Hindlimb muscle (tissue), 1 donor: Measurements from ENCODE around the gene MYOZ2. TPM values are rescaled to one million over a fixed set of nuclear protein-coding genes. Genes with fewer than 3 reads are reported as not detected.
"Not testable (repeated sequence)": the region's sequence is repeated elsewhere in the genome, so short reads cannot be mapped to it uniquely, and the experiment has no call there.

Experiments
- DNase-seq: peaks from one replicate; pipeline ENCODE4 v3.0.0-alpha.2; 2013
- polyA plus RNA-seq: library from polyadenylated mRNA; unstranded; fragments of 120-200 nt; gene quantifications from one replicate; pipeline ENCODE4 v1.2.1, GENCODE V29; 2013; ENCODE audit not compliant: insufficient read length

MYOZ2 gene
- polyA plus RNA-seq, 1 donor = 293 TPM

GRCh38 chr4:119128148-119128547 lies 7.5 kb upstream of the MYOZ2 start:
- DNase-seq = no peak

- DNase-seq = no peak
These were observed 5.1 kb upstream of the MYOZ2 start for GRCh38 chr4:119130365-119131065.

GRCh38 chr4:119131164-119131563 lies 4.5 kb upstream of the MYOZ2 start:
- no peak for DNase-seq

DNA sequence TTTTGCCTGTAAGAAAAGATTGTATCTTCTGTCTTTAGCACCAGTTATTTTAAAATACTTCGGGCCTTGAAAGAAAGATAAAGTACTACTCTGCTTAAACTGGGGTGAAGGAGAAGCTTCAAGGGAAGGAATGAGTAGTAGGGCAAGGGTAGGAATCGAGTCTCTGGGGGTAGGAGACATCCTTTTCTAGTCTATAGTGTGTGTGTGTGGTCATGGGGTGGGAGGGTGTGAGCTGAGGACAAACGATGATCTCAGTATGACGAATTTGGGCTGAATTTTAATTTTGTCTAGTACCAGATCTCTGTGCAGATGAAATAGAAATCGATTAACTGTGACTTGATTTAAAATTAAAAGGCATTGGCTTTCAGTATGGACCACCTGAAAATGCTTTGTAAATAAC lies 3.3 kb upstream of the MYOZ2 start:
- no peak for DNase-seq

DNA sequence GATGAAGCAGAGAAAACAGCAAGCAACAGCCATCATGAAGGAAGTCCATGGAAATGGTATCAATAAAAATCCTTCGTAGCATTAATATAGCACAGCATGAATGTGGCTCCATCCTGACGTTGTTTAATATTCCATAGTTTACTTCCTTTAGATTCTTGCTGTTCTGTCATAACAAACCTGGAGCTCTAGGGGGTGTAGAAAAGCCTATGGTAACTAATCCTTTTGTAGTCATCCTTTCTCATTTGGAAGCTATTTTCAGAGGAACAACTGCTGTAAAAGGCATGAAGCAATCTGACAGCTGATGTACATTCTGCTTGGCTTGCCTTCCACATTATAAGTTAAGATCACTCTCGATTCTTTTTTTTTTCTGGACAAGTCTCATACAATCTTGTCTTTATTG lies 914 bp downstream of the MYOZ2 start:
- DNase-seq = no peak

DNA sequence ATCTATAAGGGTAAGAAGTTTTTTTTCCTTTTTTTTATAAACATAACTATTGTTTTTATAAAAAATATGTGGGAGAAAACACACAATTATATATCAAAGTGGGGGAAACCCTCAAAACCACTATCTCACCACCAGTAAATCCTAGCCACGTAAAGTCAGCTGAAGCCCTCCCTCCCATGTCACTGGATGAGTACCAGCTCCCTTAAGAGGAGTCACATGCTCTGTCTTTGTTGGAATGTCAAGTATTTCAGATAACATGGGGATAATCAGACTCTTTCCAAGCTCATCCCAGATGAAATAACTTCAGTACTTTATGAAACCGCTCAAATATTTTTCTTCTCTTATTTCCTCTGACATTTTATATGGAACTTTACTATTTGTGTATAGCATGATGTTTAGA lies 2.4 kb downstream of the MYOZ2 start:
- DNase-seq = no peak

GRCh38 chr4:119139311-119139710 lies 3.7 kb downstream of the MYOZ2 start:
- no peak for DNase-seq

DNA sequence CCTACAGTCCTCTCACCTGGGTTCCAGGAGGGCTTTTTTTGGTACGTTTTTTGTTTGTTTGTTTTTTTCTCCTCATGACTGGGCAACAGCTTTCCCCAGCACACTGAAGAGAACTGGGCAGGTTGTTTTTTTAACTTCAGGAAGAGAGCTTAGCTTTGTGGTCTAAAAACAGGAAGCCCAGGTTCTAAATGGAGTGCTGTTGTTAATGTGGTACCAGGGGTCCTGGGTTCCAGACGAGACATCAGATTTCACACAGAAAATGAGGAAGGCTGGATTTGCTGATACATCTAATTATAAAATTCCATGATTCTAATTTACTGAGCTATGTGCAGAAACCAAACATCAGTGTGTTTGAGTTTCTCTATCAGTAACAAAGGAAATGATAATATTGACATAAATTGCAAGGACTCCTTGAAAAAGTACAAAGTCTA lies 4.2 kb downstream of the MYOZ2 start:
- DNase-seq = no peak

GRCh38 chr4:119141283-119141682 lies 5.7 kb downstream of the MYOZ2 start:
- DNase-seq = not testable (repeated sequence)

DNA sequence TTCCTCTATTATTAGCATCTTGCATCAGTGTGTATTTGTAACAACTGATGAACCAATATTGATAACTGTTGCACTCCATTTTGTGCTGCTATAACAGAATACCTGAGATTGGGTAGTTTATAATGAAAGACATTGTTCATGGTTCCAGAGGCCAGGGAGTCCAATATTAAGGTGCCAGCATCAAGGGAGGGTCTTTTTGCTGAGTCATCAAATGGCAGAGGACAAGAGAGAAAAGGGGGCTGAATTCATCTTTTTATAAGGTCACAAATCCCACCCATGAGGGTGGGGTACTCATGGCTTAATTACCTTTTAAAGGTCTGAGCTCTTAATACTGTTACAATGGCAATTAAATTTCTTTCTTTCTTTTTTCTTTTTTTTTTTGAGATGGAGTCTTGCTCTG lies 7.2 kb downstream of the MYOZ2 start:
- DNase-seq = no peak

GRCh38 chr4:119143341-119143740 lies 7.7 kb downstream of the MYOZ2 start:
- DNase-seq = not testable (repeated sequence)

DNA sequence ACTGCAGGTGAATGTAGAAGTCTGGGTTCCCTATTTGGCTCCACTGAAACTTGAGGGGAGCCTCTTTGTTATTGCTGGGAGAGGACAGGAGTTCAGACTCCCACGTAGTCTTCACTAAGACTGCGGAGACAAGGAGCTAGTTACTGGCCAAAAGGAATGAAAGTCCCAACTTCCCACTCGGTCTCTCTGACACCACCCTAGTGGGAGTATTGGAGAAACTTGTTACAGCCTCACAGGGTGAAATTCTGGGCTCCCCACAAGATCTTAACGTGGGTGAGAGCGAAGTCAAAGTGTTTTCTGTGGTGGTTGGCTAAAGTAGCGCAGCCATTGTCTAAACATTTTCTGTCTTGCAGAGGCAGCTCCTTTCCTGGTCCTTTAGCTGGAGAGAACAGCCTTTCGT lies 13.5 kb downstream of the MYOZ2 start:
- DNase-seq = no peak

DNA sequence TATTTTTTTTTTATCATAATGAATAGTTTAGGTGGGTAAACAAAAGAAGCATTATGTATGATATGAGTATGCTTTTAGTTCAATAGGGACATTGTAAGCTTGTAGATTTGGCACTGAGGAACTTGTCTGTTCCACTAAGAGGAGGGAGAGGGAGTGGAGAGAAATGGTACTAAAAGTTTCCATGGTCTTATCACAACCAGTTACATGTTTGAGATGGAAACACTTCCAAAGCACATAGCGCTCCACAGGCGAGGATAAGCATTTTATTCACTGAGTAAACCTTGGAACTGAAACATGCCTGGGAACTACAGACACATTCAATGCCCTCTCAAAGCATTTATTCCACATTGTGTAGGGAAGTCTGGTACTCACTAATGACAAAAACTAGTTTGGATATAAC lies 15.5 kb downstream of the MYOZ2 start:
- DNase-seq = no peak

DNA sequence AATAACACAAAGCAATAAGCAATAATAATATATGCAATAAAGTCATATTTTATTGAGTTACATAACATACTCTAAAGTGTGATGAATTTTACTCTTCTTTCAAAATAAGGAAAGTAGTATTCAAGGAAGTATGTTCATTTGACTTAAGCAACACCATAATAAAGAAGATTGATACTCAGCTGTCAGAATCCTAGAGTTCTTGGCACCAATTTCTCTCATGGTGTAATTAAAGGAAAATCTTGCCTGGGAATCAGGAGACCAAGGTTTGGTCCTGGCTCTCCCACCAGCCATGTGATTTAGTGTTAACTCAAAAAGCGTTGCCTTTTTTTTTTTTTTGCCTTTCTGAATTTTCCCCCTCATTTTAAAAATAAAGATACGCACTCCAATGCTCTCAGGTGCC lies 17.1 kb downstream of the MYOZ2 start:
- DNase-seq = no peak

- no peak for DNase-seq
These were observed 26.5 kb downstream of the MYOZ2 start for GRCh38 chr4:119162174-119162573.

- no peak for DNase-seq
These were observed 30.1 kb downstream of the MYOZ2 start for GRCh38 chr4:119165767-119166166.

DNA sequence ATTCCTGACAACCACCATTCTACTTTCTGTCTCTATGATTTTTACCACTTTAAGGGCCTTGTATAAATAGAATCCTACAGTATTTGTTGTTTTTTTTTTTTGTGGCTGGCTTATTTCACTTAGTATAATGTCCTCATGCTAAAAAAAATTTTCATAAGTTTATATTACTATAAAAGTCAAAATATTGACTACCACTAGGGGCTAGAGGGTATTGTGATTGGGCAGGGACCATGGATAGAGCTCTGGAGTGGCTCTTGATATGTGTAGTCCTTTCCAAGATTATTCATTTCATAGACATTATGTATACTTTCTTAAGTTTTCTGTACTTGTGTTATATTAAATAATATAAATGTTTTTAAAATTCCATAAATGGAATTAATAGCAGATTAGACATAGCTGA lies 34.6 kb downstream of the MYOZ2 start:
- DNase-seq = no peak

- no peak for DNase-seq
These were observed 36.6 kb downstream of the MYOZ2 start for GRCh38 chr4:119172223-119172622.

DNA sequence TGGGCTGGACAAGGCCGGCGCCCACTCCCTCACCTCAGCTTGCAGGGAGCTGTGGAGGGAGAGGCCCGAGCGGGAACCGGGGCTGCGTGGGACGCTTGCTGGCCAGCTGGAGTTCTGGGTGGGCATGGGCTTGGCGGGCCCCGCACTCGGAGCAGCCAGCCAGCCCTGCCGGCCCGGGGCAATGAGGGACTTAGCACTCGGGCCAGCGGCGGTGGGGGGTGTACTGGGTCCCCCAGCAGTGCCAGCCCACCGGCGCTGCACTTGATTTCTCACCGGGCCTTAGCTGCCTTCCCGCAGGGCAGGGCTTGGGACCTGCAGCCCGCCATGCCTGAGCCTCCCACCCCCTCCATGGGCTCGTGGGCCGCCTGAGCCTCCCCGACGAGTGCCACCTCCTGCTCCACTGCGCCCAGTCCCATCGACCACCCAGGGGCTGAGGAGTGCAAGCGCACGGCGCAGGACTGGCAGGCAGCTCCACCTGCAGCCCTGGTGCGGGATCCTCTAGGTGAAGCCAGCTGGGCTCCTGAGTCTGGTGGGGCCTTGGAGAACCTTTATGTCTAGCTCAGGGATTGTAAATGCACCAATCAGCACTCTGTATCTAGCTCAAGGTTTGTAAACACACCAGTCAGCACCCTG lies 38.2 kb downstream of the MYOZ2 start:
- not testable (repeated sequence) for DNase-seq

DNA sequence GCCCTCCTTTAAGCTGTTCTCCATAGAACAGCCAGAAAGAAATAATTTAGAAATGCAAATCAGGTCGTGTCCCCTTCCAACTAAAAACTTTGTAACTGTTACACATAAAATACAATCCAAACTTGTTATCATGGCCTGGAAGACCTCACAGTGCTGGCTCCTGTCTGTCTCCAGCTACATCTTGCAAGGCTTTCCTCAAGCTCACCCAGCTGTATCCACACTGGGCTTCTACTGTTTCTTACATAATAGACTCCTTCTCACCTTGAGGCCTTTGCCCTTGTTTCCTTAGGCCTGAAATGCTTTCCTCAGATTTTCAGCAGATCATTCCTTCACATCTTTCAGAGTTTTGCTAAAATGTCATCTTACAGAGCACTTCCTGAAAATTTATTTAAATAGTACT lies 43.4 kb downstream of the MYOZ2 start:
- DNase-seq = no peak

DNA sequence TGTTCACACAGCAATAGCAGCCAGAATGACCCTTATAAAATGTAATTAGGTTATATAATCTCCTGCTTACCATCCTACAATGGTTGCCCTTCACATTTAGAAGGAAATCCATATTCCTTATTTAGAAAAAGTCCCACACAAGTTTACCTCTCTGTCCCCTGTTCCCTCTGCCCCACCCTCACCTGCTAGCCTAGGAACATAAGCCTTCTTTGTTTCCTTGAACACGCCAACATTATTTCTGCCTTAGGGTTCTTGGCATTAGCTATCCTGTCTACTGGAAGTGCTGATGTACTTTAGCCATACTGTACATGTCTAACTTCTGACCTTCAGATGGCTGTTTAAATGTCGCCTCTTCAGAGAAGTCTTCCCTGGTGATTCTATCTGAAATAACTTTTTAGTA lies 48.5 kb downstream of the MYOZ2 start:
- no peak for DNase-seq

GRCh38 chr4:119189638-119190037 lies 54.0 kb downstream of the MYOZ2 start:
- no peak for DNase-seq

- no peak for DNase-seq
These were observed 54.7 kb downstream of the MYOZ2 start for GRCh38 chr4:119190354-119190753.

- no peak for DNase-seq
These were observed 55.9 kb downstream of the MYOZ2 start for GRCh38 chr4:119191505-119191904.

DNA sequence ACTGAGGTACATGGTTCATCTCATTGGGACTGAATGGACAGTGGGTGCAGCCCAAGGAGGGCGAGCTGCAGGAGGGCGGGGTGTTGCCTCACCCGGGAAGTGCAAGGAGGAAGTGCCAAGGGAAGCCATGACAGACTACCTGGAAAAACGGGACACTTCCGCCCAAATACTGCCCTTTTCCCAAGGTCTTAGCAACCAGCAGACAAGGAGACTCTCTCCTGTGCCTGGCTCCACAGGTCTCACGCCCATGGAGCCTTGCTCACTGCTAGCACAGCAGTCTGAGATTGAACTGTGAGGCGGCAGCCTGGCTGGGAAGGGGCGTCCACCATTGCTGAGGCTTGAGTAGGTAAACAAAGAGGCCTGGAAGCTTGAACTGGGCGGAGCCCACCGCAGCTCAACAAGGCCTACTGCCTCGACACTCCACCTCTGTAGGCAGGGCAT lies 62.2 kb downstream of the MYOZ2 start:
- no peak for DNase-seq
